Aorta (tissue), 5 donors: Measurements from ENCODE around the gene SPDYE2B. TPM values are rescaled to one million over a fixed set of nuclear protein-coding genes. Genes with fewer than 3 reads are reported as not detected.
"Not testable (repeated sequence)": the region's sequence is repeated elsewhere in the genome, so short reads cannot be mapped to it uniquely, and the experiment has no call there.

ENCODE experiments used
- ATAC-seq: fragments of 200-7000 bp; cut with Tn5 transposase; one replicate; pipeline ENCODE4 v1.9.1; 2022; ENCODE audit warnings: moderate library complexity; ENCODE audit not compliant: low FRiP score
- DNase-seq, 2 donors: peaks; one replicate each; pipeline ENCODE4 v3.0.0-alpha.2; 2020
- H3K27ac ChIP-seq, 2 donors: one replicate each; pipeline ENCODE4 v1.5.1; 2013; ENCODE audit warnings: low read length in 2 of 2, mild to moderate bottlenecking in 2 of 2, moderate library complexity in 2 of 2, control low read depth in 1 of 2, inconsistent platforms in 1 of 2, low read depth in 1 of 2
- H3K27me3 ChIP-seq, 2 donors: one replicate each; pipeline ENCODE4 v1.6.1; 2013; ENCODE audit warnings: control low read depth in 1 of 2, low read length in 1 of 2, mild to moderate bottlenecking in 1 of 2, moderate library complexity in 1 of 2; ENCODE audit not compliant: insufficient read depth in 2 of 2, control insufficient read depth in 1 of 2
- H3K36me3 ChIP-seq, 2 donors: one replicate each; pipeline ENCODE4 v1.6.1; 2013; ENCODE audit warnings: control low read depth in 1 of 2, low read length in 1 of 2, mild to moderate bottlenecking in 1 of 2; ENCODE audit not compliant: insufficient read depth in 2 of 2, control insufficient read depth in 1 of 2
- H3K4me1 ChIP-seq, 2 donors: one replicate each; pipeline ENCODE4 v1.6.1; 2013; ENCODE audit warnings: low read length in 2 of 2, control low read depth in 1 of 2, mild to moderate bottlenecking in 1 of 2, moderate library complexity in 1 of 2; ENCODE audit not compliant: insufficient read depth in 2 of 2, control insufficient read depth in 1 of 2
- H3K4me3 ChIP-seq, 2 donors: one replicate each; pipeline ENCODE4 v1.5.1; 2013; ENCODE audit warnings: low read length in 2 of 2, control low read depth in 1 of 2, mild to moderate bottlenecking in 1 of 2
- H3K9me3 ChIP-seq: one replicate; pipeline ENCODE4 v1.6.1; 2013; ENCODE audit warnings: mild to moderate bottlenecking, low read length; ENCODE audit not compliant: control insufficient read depth
- WGBS, 2 donors: extraction: QIAGEN DNeasy Blood & Tissue Kit; methylation state at CpG; one replicate each; pipeline ENCODE4 v1.1.7; 2013; 5-methylcytosine and 5-hydroxymethylcytosine counted together
- intact Hi-C, 2 donors: fragments of 100-400 bp; cut with DNase I; formaldehyde crosslinking; loops; one replicate each; pipeline versions ENCODE4 v1.14.2 to v1.15.0; 2022
- long read RNA-seq, 2 donors: library from polyadenylated mRNA; unstranded; transcript quantifications; one replicate each; pipeline ENCODE4 v2.0.0, GENCODE V29; 2020 to 2021
- polyA plus RNA-seq, 2 donors: library from polyadenylated mRNA; stranded (reverse); fragments of 200-250 nt; gene quantifications; one replicate each; pipeline ENCODE4 v1.2.3, GENCODE V29; 2013
- total RNA-seq, 2 donors: library from RNA; stranded (reverse); fragmentation: NEBNext Ultra II Directional; extraction: Animal tissue kit (Norgen Biotek cat#: 25700); gene quantifications; one replicate each; pipeline ENCODE4 v1.2.1, GENCODE V29; 2021
- donor health status: healthy with polysubstance abuse.
- donor health status: Bipolar disorder and iron deficiency.
- donor health status: DM: no; HTN: no; CAD: no.
- donor health status: DM: no; HTN: no; CAD: no.
- donor health status: DM: yes; HTN: yes; CAD: no.

The SPDYE2B gene, protein sequence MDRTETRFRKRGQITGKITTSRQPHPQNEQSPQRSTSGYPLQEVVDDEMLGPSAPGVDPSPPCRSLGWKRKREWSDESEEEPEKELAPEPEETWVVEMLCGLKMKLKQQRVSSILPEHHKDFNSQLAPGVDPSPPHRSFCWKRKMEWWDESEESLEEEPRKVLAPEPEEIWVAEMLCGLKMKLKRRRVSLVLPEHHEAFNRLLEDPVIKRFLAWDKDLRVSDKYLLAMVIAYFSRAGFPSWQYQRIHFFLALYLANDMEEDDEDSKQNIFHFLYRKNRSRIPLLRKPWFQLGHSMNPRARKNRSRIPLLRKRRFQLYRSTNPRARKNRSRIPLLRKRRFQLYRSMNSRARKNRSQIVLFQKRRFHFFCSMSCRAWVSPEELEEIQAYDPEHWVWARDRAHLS
- total RNA-seq, result not detected
- not detected for polyA plus RNA-seq
- long read RNA-seq, donor 1, partial matches to known transcripts, result 0 of 38 reads
- long read RNA-seq, donor 1, other reads (novel, unspliced or antisense), result 38 of 38 reads
- long read RNA-seq, donor 2, partial matches to known transcripts, result 0 of 51 reads
- long read RNA-seq, donor 2, other reads (novel, unspliced or antisense), result 51 of 51 reads

DNA sequence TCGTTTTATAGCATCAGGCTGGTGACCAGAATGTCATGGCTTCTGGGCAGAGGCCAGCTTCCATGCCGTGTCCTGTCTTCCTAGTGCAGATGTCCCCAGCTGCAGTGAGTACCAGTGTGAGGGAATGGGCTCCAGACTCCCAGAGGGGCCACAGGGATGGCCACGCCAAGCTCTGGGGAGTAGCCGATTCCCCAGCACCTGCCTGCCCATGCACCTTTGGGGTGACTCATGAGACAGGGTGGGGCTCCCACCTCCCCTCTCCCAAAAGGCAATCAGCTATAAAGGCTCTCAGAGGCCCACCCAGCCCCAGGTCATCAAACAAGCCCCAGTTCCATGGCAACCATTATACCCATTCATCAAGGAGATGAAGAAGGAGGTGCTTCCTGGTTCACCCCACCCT, at the start of gene SPDYE2B:
TSS of gene SPDYE2B (plus strand) at position 396 of the 400 bp plus-strand sequence. CDS start 2,030 bp downstream, outside the sequence.
- H3K27ac ChIP-seq, intact Hi-C loops, H3K4me3 ChIP-seq, DNase-seq, H3K9me3 ChIP-seq, H3K27me3 ChIP-seq, H3K4me1 ChIP-seq, H3K36me3 ChIP-seq: not testable (repeated sequence)
- ATAC-seq, result peak; percentile 46
- WGBS, 2 donors, result no CpG with 5 or more reads among the region's 4 CpGs

DNA sequence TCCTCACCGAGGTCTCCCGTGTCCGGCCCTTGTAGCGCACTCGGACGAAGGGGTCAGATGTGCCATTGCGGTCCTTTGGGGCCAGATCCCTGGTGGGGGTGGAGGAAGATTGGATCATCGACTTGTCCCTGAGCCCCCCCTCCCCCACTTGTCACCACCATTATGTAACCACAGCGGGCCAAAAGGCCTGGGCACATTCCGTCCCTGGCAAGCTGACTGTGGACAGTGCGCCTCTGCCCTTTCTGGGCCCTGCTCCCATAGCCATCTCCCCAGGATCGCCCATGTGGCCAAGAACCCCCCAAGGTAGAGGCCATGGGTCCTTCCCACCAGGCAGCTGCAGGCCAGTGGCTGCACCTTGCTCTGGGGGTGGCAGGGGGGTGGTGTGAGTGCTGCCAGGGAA, 47.8 kb upstream of the SPDYE2B start:
- intact Hi-C loops, H3K27me3 ChIP-seq, DNase-seq, H3K9me3 ChIP-seq, H3K4me1 ChIP-seq, H3K27ac ChIP-seq, H3K4me3 ChIP-seq, H3K36me3 ChIP-seq: not testable (repeated sequence)
- ATAC-seq, result peak; percentile 2
- no CpG with 5 or more reads among the region's 12 CpGs for WGBS, 2 donors

DNA sequence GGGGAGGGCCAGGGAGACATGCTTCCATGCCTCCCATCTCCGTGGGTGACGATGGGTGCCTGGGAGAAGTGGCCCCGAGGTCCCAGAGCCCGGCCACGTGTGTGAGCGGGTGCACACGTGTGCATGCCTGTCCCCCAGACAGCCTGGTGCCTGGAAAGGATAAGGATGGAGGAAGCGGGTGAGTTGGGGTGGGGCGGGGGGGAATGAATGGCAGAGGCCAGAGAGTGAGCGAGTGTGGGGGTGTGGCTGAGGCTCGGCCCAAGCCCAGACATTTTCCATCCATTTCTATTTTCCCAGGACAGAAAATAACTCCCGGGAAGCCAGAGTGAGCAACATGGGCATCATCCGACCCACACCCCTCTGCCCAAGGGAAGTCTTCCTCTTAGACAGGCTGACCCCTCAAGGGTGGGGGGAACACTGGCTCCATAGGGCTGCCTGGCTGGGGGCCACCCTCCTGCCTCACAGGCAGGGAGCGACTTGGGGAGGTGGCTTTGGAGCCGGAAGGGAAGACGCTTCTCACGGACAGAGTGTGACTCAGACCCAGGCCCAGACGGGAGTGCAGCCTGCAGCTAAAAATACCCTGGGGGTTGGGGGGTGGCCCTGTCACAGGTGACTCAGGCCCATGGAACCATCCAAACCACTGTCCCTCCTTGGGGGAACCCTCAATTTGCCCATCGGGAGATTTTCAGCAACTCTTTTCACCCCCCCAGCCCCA, 45.5 kb upstream of the SPDYE2B start:
- not testable (repeated sequence) for H3K27me3 ChIP-seq
- peak; percentile 63 for ATAC-seq
- WGBS, 2 donors, result 10 to 12% methylated on average over 5 of the region's 19 CpGs

DNA sequence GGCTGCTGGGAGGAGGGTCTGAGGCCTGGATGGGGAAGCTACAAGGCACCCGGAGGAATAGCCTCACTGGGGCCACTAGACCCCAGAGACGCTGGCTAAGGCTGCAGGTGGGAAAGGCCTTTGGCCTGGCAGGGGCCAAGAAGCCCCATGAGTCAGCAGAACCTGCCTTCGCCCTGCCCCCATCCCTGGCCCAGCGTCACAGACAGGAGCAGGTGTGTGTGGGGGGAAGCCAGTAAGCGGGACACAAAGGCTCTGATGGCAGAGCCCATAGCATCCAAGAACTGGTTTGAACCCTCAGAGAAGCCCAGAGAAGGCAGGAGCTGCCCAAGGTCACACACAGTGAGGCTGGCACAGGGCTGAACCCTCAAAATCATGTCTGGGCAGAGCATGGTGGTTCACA, 43.3 kb upstream of the SPDYE2B start:
- H3K27ac ChIP-seq, H3K36me3 ChIP-seq, intact Hi-C loops, H3K9me3 ChIP-seq, ATAC-seq, H3K27me3 ChIP-seq, H3K4me1 ChIP-seq, DNase-seq, H3K4me3 ChIP-seq: not testable (repeated sequence)
- WGBS, 2 donors, result no CpG with 5 or more reads among the region's 5 CpGs

More for the DNA sequence above, 45.5 kb upstream of the SPDYE2B start:
- H3K9me3 ChIP-seq, DNase-seq, intact Hi-C loops, H3K4me3 ChIP-seq, H3K27ac ChIP-seq, H3K4me1 ChIP-seq, H3K36me3 ChIP-seq: not testable (repeated sequence)

DNA sequence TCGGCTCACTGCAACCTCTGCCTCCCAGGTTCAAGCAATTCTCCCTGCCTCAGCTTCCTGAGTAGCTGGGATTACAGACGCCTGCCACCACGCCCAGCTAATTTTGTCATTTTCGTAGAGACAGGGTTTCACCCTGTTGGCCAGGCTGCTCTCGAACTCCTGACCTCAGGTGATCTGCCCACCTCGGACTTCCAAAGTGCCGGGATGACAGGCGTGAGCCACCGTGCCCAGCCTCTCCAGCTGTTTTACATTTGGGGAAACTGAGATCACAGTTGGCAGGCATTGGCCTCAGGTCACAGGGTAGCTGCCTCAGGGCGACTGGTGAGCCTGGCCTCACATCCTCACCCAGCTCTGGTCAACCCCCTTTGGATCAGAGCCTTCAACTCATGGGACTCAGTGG, 40.4 kb upstream of the SPDYE2B start:
- H3K27ac ChIP-seq, intact Hi-C loops, H3K9me3 ChIP-seq, H3K36me3 ChIP-seq, H3K4me1 ChIP-seq, ATAC-seq, H3K27me3 ChIP-seq, H3K4me3 ChIP-seq: not testable (repeated sequence)
- DNase-seq, result peak in 1 of 2 donors; percentile 41
- 66 to 78% methylated on average over 5 to 6 of the region's 10 CpGs for WGBS, 2 donors

DNA sequence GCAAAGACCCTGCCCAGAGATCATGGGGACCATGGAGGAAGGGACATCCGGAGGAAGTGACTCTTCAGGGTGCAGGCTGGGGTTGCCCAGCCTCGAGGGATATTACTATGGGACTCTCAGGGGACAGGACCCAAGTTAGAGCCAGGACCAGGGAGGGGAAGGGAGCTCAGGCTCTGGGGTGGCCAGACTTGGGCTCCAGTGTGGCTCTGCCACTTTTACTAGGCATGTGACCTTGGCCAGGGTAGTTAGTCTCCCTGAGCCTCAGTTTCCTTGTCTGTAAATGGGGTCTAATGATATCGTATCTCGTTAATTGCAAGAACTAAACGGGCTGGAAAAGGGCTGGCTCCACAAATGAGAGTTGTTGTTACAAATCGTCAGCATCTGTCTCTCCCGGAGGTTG, 39.7 kb upstream of the SPDYE2B start:
- no CpG with 5 or more reads among the region's 7 CpGs for WGBS, 2 donors

DNA sequence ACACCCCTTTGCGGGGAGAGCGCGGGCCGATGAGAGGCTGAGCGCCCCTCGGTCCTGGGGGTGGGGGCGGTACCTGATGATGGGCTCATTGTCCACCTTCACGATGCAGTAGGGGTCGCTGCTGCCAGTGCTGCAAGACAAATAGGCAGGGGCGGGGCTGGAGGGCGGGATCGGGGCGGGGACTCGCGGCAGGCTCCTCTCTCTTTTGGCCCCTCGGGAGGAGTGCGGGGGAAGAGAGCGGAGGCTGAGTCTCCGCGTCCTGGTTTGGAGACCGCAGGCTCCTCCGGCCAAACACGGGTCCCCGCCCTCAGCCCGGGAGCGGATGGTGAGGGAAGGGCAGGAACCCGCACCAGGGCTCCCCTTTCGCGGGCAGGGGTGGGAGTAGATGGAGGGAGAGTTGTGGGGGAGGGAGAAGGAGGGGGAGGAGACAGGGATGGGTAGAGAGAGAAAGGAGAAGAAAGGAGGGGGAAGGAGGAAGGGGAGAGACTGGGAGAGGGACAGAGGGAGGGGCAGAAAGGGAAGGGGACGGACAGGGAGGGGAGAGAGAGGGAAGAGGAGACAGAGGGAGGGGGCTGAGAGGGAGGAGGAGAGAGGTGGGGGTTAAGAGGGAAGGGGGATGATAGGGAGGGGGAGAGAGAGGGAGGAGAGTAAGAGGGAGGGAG, 39.0 kb upstream of the SPDYE2B start:
- DNase-seq, H3K9me3 ChIP-seq, H3K4me3 ChIP-seq, intact Hi-C loops, H3K4me1 ChIP-seq, H3K36me3 ChIP-seq, H3K27me3 ChIP-seq, H3K27ac ChIP-seq: not testable (repeated sequence)
- no CpG with 5 or more reads among the region's 30 CpGs for WGBS, 2 donors
- peak; percentile 71 for ATAC-seq

More for the DNA sequence above, 39.7 kb upstream of the SPDYE2B start:
- H3K27me3 ChIP-seq, ATAC-seq, H3K9me3 ChIP-seq, H3K36me3 ChIP-seq, H3K4me3 ChIP-seq, H3K4me1 ChIP-seq, intact Hi-C loops, H3K27ac ChIP-seq: not testable (repeated sequence)
- peak in 1 of 2 donors; percentile 67 for DNase-seq

DNA sequence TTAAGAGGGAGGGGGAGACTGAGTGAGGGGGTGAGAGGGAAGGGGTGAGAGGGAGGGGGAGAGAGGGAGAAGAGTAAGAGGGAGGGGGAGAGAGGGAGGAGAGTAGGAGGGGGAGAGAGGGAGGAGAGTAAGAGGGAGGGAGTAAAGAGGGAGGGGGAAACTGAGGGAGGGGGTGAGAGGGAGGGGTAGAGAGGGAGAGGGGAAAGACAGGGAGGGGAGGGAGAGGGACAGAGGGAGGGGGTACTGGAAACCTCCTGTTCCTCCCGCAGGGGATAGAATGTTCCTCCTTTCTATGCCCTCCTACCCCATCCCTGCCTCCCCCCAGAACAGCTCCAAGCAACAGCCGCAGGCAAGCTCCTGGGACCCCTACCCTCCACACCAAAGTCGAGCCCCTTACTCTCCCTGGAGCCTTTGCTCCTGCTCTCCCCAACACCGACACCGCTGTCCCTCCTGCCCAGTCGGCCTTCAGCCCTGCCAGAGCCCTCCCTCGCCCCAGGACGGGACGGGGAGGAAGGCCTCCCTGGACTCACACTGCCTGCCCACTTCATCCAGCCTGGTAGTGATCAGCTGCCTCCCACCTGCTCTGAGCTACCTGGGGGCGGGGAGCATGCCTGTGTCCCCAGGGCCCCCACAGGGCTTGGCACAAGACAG, 38.3 kb upstream of the SPDYE2B start:
- H3K27ac ChIP-seq, ATAC-seq, H3K27me3 ChIP-seq, H3K4me3 ChIP-seq, H3K36me3 ChIP-seq, H3K9me3 ChIP-seq, H3K4me1 ChIP-seq, intact Hi-C loops: not testable (repeated sequence)
- 27 to 34% methylated on average over 7 to 8 of the region's 10 CpGs for WGBS, 2 donors
- DNase-seq, result peak; percentile 64 to 80
